Neural crest cell (in vitro differentiated cells): ENCODE measurements around the gene MBD2. TPM values are rescaled to one million over a fixed set of nuclear protein-coding genes. Genes with fewer than 3 reads are reported as not detected.

ENCODE experiments used
- DNase-seq: peaks from one replicate; pipeline ENCODE4 v3.0.0; 2021; ENCODE audit warnings: low read depth, mixed read lengths, low spot score
- H3K27ac Mint-ChIP-seq: one replicate; pipeline ENCODE4 v1.8.0; 2021; ENCODE audit warnings: mild to moderate bottlenecking, mixed read lengths; ENCODE audit not compliant: unreplicated experiment
- H3K27me3 Mint-ChIP-seq: 2 replicates; pipeline ENCODE4 v1.8.0; 2021; ENCODE audit warnings: low read depth, mild to moderate bottlenecking, mixed read lengths
- H3K36me3 Mint-ChIP-seq: 2 replicates; pipeline ENCODE4 v1.8.0; 2021; ENCODE audit warnings: low read depth, mild to moderate bottlenecking, mixed read lengths
- H3K4me1 Mint-ChIP-seq: 2 replicates; pipeline ENCODE4 v1.8.0; 2021; ENCODE audit warnings: mixed read lengths
- H3K4me3 Mint-ChIP-seq: one replicate; pipeline ENCODE4 v1.8.0; 2021; ENCODE audit warnings: mild to moderate bottlenecking, mixed read lengths
- H3K9me3 Mint-ChIP-seq: 2 replicates; pipeline ENCODE4 v1.8.0; 2021; ENCODE audit warnings: mixed read lengths
- CTCF ChIP-seq: fragments of 200-600 bp; sonication (generic); conservative IDR thresholded peaks from 2 replicates; pipeline ENCODE4 v1.5.0; 2021; ENCODE audit warnings: antibody characterized with exemption, mild to moderate bottlenecking
- total RNA-seq: library from RNA; stranded (reverse); gene quantifications from 2 replicates; pipeline ENCODE4 v1.2.1, GENCODE V29; 2021

The MBD2 gene
- total RNA-seq, 1 donor from 2014 or later = 36.2 TPM

- TF ChIP-seq CTCF = no peak
- H3K27ac Mint-ChIP-seq = no peak overlapping the region
- peaks cover 9% of the 10 kb centered on the region for H3K9me3 Mint-ChIP-seq
- no peak for DNase-seq
- H3K27me3 Mint-ChIP-seq = no peaks in the 10 kb centered on the region
- no peaks in the 10 kb centered on the region for H3K36me3 Mint-ChIP-seq
- no peak overlapping the region for H3K4me3 Mint-ChIP-seq
- no peaks in the 10 kb centered on the region for H3K4me1 Mint-ChIP-seq
Measured at GRCh38 chr18:54112356-54112755, 112.1 kb downstream of the MBD2 start.

- no peak for TF ChIP-seq CTCF
- no peaks in the 10 kb centered on the region for H3K27me3 Mint-ChIP-seq
- no peaks in the 10 kb centered on the region for H3K4me1 Mint-ChIP-seq
- no peaks in the 10 kb centered on the region for H3K36me3 Mint-ChIP-seq
- no peak overlapping the region for H3K4me3 Mint-ChIP-seq
- peaks cover 9% of the 10 kb centered on the region for H3K9me3 Mint-ChIP-seq
- no peak for DNase-seq
- H3K27ac Mint-ChIP-seq = no peak overlapping the region
Measured at GRCh38 chr18:54109131-54109683, 115.3 kb downstream of the MBD2 start.

GRCh38 chr18:54102123-54102522, 122.3 kb downstream of the MBD2 start:
- H3K27me3 Mint-ChIP-seq = no peaks in the 10 kb centered on the region
- H3K4me1 Mint-ChIP-seq = no peaks in the 10 kb centered on the region
- no peak for DNase-seq
- H3K27ac Mint-ChIP-seq = no peak overlapping the region
- no peaks in the 10 kb centered on the region for H3K36me3 Mint-ChIP-seq
- H3K4me3 Mint-ChIP-seq = no peak overlapping the region
- no peak for TF ChIP-seq CTCF
- no peaks in the 10 kb centered on the region for H3K9me3 Mint-ChIP-seq

Other genes starting within 250 kb of the MBD2 start
- gene POLI, start 44.8 kb upstream of the MBD2 start, total RNA-seq = 47.5 and 55.1 TPM in 2 replicates
- gene STARD6, start 133.2 kb upstream of the MBD2 start, total RNA-seq = 0.35 TPM in 1 of 2 replicates, not detected in the other
- 27.9 and 30.6 TPM in 2 replicates for gene C18orf54, start 133.2 kb upstream of the MBD2 start, total RNA-seq